ENCODE measurements around the gene PDCD7.

GRCh38 chr15:65134538-65134937 lies 930 bp upstream of the PDCD7 start:
- TF ChIP-seq CTCF (IDR thresholded peaks at IDR 0.05) = no peak
- TF ChIP-seq POLR2AphosphoS5 (IDR thresholded peaks at IDR 0.05; ENCODE audit: low read depth, low read length) = no peak
- no peak for TF ChIP-seq REST (IDR thresholded peaks at IDR 0.05; ENCODE audit: insufficient read depth in 1 of 2, low read depth in 2 of 2, low read length in 1 of 2)
- TF ChIP-seq TCF7L2 (IDR thresholded peaks at IDR 0.05; ENCODE audit: low read depth, low read length) = no peak

Measured in Panc1 (cell line).